H1 (cell line): ENCODE results near the gene ADGRA3. TPM values are rescaled to one million over a fixed set of nuclear protein-coding genes. Genes with fewer than 3 reads are reported as not detected.

Source experiments
- GTF2F1 ChIP-seq: IDR thresholded peaks from 2 replicates; pipeline ENCODE4 v1.6.1; 2012; ENCODE audit warnings: low read depth, low read length, improper control_type of control experiment, borderline replicate concordance
- MAFK ChIP-seq: IDR thresholded peaks from 2 replicates; pipeline ENCODE4 v1.6.1; 2012; ENCODE audit warnings: low read depth, mild to moderate bottlenecking, improper control_type of control experiment, low read length
- PHF8 ChIP-seq: fragments of 200-600 bp; sonication (generic); conservative IDR thresholded peaks from 2 replicates; pipeline ENCODE4 v1.7.1; 2012; ENCODE audit warnings: low read depth, mild to moderate bottlenecking, inconsistent platforms, low read length, moderate library complexity
- SRF ChIP-seq: IDR thresholded peaks from 2 replicates; pipeline ENCODE4 v1.6.1; 2011; ENCODE audit warnings: mild to moderate bottlenecking, low read depth, low read length, moderate library complexity
- polyA plus RNA-seq, 7 experiments: library from polyadenylated mRNA; depleted of rRNA in 3 of 7; stranded (reverse) in 5 of 7; unstranded in 2 of 7; fragments of >200 nt in 5 of 7; fragments of 200-250 nt in 2 of 7; gene quantifications; 1 replicate in 5 of 7; 2 replicates in 1 of 7; 4 replicates in 1 of 7; pipeline versions ENCODE4 v1.2.1 to v1.2.3, GENCODE V29; 2011 to 2013; ENCODE audit warnings: missing spikeins in 2 of 7, mixed read lengths in 2 of 7
- total RNA-seq: library from RNA; stranded (reverse); fragmentation: NEBNext Ultra II Directional; extraction: Animal tissue kit (Norgen Biotek cat#: 25700); gene quantifications from 2 replicates; pipeline ENCODE4 v1.2.1, GENCODE V29; 2021
- TF ChIP-seq, protein P1 (sequence below): fragments of 300-600 bp; sonication (generic); IDR thresholded peaks from 2 replicates; pipeline ENCODE4 v1.7.1; 2012; ENCODE audit warnings: low read length, moderate library complexity, mild to moderate bottlenecking, inconsistent platforms; ENCODE audit not compliant: insufficient replicate concordance

The ADGRA3 gene
- total and polyA plus RNA-seq, 2 of the 8 experiments (the other 6 are each of a cell fraction or from before 2014, with no cell fraction given): 31.5 to 63.0 TPM

DNA sequence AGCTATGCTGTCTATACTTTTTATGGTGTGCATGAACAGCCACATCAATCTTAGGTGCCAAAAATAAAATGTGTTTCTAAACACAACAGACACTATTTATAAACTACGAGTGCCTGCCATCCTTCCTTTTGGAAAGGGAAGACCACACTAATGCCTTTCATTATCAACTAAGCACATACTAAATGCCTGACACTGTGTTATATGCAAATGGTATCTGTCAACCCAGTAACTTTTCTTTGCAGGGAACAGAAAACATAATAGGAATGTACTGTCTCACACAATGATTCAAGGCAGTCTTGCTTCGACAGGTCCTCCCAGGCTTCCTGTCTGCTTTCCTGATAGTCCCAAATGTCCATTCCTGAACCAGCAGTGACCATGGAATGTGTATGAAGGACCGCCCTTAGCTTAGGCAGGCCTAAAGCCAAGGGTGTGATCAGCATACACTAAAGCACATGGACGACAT lies 43.8 kb downstream of the ADGRA3 start (continued):
- TF ChIP-seq, protein P1, sequence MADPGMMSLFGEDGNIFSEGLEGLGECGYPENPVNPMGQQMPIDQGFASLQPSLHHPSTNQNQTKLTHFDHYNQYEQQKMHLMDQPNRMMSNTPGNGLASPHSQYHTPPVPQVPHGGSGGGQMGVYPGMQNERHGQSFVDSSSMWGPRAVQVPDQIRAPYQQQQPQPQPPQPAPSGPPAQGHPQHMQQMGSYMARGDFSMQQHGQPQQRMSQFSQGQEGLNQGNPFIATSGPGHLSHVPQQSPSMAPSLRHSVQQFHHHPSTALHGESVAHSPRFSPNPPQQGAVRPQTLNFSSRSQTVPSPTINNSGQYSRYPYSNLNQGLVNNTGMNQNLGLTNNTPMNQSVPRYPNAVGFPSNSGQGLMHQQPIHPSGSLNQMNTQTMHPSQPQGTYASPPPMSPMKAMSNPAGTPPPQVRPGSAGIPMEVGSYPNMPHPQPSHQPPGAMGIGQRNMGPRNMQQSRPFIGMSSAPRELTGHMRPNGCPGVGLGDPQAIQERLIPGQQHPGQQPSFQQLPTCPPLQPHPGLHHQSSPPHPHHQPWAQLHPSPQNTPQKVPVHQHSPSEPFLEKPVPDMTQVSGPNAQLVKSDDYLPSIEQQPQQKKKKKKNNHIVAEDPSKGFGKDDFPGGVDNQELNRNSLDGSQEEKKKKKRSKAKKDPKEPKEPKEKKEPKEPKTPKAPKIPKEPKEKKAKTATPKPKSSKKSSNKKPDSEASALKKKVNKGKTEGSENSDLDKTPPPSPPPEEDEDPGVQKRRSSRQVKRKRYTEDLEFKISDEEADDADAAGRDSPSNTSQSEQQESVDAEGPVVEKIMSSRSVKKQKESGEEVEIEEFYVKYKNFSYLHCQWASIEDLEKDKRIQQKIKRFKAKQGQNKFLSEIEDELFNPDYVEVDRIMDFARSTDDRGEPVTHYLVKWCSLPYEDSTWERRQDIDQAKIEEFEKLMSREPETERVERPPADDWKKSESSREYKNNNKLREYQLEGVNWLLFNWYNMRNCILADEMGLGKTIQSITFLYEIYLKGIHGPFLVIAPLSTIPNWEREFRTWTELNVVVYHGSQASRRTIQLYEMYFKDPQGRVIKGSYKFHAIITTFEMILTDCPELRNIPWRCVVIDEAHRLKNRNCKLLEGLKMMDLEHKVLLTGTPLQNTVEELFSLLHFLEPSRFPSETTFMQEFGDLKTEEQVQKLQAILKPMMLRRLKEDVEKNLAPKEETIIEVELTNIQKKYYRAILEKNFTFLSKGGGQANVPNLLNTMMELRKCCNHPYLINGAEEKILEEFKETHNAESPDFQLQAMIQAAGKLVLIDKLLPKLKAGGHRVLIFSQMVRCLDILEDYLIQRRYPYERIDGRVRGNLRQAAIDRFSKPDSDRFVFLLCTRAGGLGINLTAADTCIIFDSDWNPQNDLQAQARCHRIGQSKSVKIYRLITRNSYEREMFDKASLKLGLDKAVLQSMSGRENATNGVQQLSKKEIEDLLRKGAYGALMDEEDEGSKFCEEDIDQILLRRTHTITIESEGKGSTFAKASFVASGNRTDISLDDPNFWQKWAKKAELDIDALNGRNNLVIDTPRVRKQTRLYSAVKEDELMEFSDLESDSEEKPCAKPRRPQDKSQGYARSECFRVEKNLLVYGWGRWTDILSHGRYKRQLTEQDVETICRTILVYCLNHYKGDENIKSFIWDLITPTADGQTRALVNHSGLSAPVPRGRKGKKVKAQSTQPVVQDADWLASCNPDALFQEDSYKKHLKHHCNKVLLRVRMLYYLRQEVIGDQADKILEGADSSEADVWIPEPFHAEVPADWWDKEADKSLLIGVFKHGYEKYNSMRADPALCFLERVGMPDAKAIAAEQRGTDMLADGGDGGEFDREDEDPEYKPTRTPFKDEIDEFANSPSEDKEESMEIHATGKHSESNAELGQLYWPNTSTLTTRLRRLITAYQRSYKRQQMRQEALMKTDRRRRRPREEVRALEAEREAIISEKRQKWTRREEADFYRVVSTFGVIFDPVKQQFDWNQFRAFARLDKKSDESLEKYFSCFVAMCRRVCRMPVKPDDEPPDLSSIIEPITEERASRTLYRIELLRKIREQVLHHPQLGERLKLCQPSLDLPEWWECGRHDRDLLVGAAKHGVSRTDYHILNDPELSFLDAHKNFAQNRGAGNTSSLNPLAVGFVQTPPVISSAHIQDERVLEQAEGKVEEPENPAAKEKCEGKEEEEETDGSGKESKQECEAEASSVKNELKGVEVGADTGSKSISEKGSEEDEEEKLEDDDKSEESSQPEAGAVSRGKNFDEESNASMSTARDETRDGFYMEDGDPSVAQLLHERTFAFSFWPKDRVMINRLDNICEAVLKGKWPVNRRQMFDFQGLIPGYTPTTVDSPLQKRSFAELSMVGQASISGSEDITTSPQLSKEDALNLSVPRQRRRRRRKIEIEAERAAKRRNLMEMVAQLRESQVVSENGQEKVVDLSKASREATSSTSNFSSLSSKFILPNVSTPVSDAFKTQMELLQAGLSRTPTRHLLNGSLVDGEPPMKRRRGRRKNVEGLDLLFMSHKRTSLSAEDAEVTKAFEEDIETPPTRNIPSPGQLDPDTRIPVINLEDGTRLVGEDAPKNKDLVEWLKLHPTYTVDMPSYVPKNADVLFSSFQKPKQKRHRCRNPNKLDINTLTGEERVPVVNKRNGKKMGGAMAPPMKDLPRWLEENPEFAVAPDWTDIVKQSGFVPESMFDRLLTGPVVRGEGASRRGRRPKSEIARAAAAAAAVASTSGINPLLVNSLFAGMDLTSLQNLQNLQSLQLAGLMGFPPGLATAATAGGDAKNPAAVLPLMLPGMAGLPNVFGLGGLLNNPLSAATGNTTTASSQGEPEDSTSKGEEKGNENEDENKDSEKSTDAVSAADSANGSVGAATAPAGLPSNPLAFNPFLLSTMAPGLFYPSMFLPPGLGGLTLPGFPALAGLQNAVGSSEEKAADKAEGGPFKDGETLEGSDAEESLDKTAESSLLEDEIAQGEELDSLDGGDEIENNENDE: no peak
- no peak for TF ChIP-seq MAFK
- no peak for TF ChIP-seq SRF
- TF ChIP-seq GTF2F1: no peak
- no peak for TF ChIP-seq PHF8
